CD14-positive monocyte (primary cell): Measurements from ENCODE around the gene MCOLN2. TPM values are rescaled to one million over a fixed set of nuclear protein-coding genes. Genes with fewer than 3 reads are reported as not detected.

Source experiments
- DNase-seq, 3 donors: peaks; one replicate each; pipeline ENCODE4 v3.0.0-alpha.2; 2011 to 2022
- H2AFZ ChIP-seq: 2 replicates; pipeline ENCODE4 v1.6.0; 2012; ENCODE audit warnings: mild to moderate bottlenecking, low read depth, low read length, inconsistent platforms; ENCODE audit not compliant: insufficient read depth, poor library complexity, severe bottlenecking
- H3K27ac ChIP-seq, 2 donors: 1 replicate in 1 of 2; 2 replicates in 1 of 2; pipeline ENCODE4 v1.5.1; 2012 to 2013; ENCODE audit warnings: low read length in 2 of 2, control low read depth in 1 of 2, inconsistent platforms in 1 of 2, low read depth in 1 of 2, mild to moderate bottlenecking in 1 of 2
- H3K27me3 ChIP-seq, 2 donors: one replicate each; pipeline versions ENCODE4 v1.6.0 to v1.6.1; 2011 to 2013; ENCODE audit warnings: low read length in 2 of 2; ENCODE audit not compliant: control insufficient read depth in 2 of 2, insufficient read depth in 2 of 2
- H3K36me3 ChIP-seq, 2 donors: replicated peaks in 1 of 2; 1 replicate in 1 of 2; 2 replicates in 1 of 2; pipeline versions ENCODE4 v1.5.1 to v1.6.1; 2012 to 2013; ENCODE audit warnings: low read length in 2 of 2, control low read depth in 1 of 2, inconsistent platforms in 1 of 2, mild to moderate bottlenecking in 1 of 2; ENCODE audit not compliant: insufficient read depth in 2 of 2, control insufficient read depth in 1 of 2
- H3K4me1 ChIP-seq, 2 donors: 1 replicate in 1 of 2; 2 replicates in 1 of 2; pipeline versions ENCODE4 v1.5.1 to v1.6.1; 2012 to 2013; ENCODE audit warnings: low read length in 2 of 2, control low read depth in 1 of 2, inconsistent platforms in 1 of 2, mild to moderate bottlenecking in 1 of 2, moderate library complexity in 1 of 2; ENCODE audit not compliant: insufficient read depth in 2 of 2, control insufficient read depth in 1 of 2
- H3K4me2 ChIP-seq: replicated peaks from 2 replicates; pipeline ENCODE3; 2012; ENCODE audit warnings: low read length, moderate library complexity, mild to moderate bottlenecking; ENCODE audit not compliant: poor library complexity, severe bottlenecking; ENCODE audit errors: extremely low read depth
- H3K4me3 ChIP-seq, 3 experiments: fragments of 200-600 bp in 1 of 3; sonication (generic) in 1 of 3; replicated peaks in 1 of 3; 1 replicate in 2 of 3; 2 replicates in 1 of 3; pipeline ENCODE4 v1.5.1; 2011 to 2013; ENCODE audit warnings: low read length in 3 of 3, mild to moderate bottlenecking in 3 of 3, control low read depth in 2 of 3, low read depth in 2 of 3, inconsistent platforms in 1 of 3, moderate library complexity in 1 of 3
- H3K79me2 ChIP-seq: 2 replicates; pipeline ENCODE4 v1.6.0; 2012; ENCODE audit warnings: mild to moderate bottlenecking, control low read depth, inconsistent platforms, low read length, moderate library complexity; ENCODE audit not compliant: insufficient read depth
- H3K9ac ChIP-seq: 2 replicates; pipeline ENCODE4 v1.6.0; 2017; ENCODE audit warnings: low read length, mild to moderate bottlenecking; ENCODE audit not compliant: insufficient read depth, poor library complexity, severe bottlenecking
- H3K9me3 ChIP-seq, 2 donors: replicated peaks in 1 of 2; 1 replicate in 1 of 2; 2 replicates in 1 of 2; pipeline versions ENCODE4 v1.5.1 to v1.6.1; 2012 to 2013; ENCODE audit warnings: low read length in 2 of 2, control low read depth in 1 of 2; ENCODE audit not compliant: control insufficient read depth in 1 of 2, insufficient read depth in 1 of 2
- H4K20me1 ChIP-seq: 2 replicates; pipeline ENCODE4 v1.6.0; 2012; ENCODE audit warnings: mild to moderate bottlenecking, low read length, control low read depth, moderate library complexity; ENCODE audit not compliant: insufficient read depth
- H3K27ac Mint-ChIP-seq, 7 donors: one replicate each; pipeline ENCODE4 v1.8.0; 2020; ENCODE audit warnings: mild to moderate bottlenecking in 7 of 7, mixed read lengths in 7 of 7, moderate library complexity in 6 of 7, inconsistent platforms in 2 of 7
- H3K27me3 Mint-ChIP-seq, 3 donors: one replicate each; pipeline ENCODE4 v1.8.0; 2021 to 2022; ENCODE audit warnings: low read depth in 3 of 3, mild to moderate bottlenecking in 3 of 3, mixed read lengths in 3 of 3, moderate library complexity in 3 of 3, inconsistent platforms in 1 of 3
- H3K36me3 Mint-ChIP-seq, 2 donors: one replicate each; pipeline ENCODE4 v1.8.0; 2020; ENCODE audit warnings: mixed read lengths in 2 of 2, inconsistent platforms in 1 of 2, mild to moderate bottlenecking in 1 of 2
- H3K4me1 Mint-ChIP-seq: one replicate; pipeline ENCODE4 v1.8.0; 2020; ENCODE audit warnings: mild to moderate bottlenecking, mixed read lengths
- H3K4me3 Mint-ChIP-seq, 2 donors: one replicate each; pipeline ENCODE4 v1.8.0; 2020; ENCODE audit warnings: mild to moderate bottlenecking in 2 of 2, mixed read lengths in 2 of 2, moderate library complexity in 1 of 2
- H3K9me3 Mint-ChIP-seq, 7 donors: one replicate each; pipeline ENCODE4 v1.8.0; 2020 to 2022; ENCODE audit warnings: mixed read lengths in 7 of 7, mild to moderate bottlenecking in 6 of 7, moderate library complexity in 6 of 7, inconsistent platforms in 2 of 7
- WGBS: methylation state at CpG from one replicate; pipeline ENCODE4 v1.1.5; 2013; ENCODE audit warnings: missing lambda C conversion rate; ENCODE audit not compliant: insufficient coverage; 5-methylcytosine and 5-hydroxymethylcytosine counted together
- intact Hi-C, 2 donors: fragments of 100-400 bp; cut with micrococcal nuclease; formaldehyde crosslinking; loops; one replicate each; pipeline versions ENCODE4 v1.15.0 to v1.15.1; 2023
- polyA plus RNA-seq, 3 donors: library from polyadenylated mRNA; depleted of rRNA in 1 of 3; unstranded in 2 of 3; stranded (reverse) in 1 of 3; fragments of 300-500 nt in 2 of 3; fragments of >200 nt in 1 of 3; fragmentation: Illumina TruSeq in 2 of 3; gene quantifications; 1 replicate in 2 of 3; 2 replicates in 1 of 3; pipeline ENCODE4 v1.2.3, GENCODE V29; 2012 to 2021
- TF ChIP-seq, protein P1 (sequence below): fragments of 200-600 bp; IDR thresholded peaks from one replicate; pipeline ENCODE4 v1.8.0; 2022; ENCODE audit warnings: antibody characterized with exemption, mild to moderate bottlenecking

MCOLN2 gene
- polyA plus RNA-seq, 3 donors: 0.51 to 2.7 (median 1.1) TPM

- Histone ChIP-seq H3K9ac (no peak overlapping the region), H4K20me1 (no peaks in the 10 kb centered on the region), H3K27ac (no peak overlapping the region), H3K4me2 (peak overlapping the region; percentile 16), H3K27me3 (peaks cover 31 to 32% of the 10 kb centered on the region in 2 donors), H3K9me3 (peaks cover 0 to 9% of the 10 kb centered on the region in 2 donors), H3K4me3 (no peak overlapping the region), H3K36me3 (no peaks in the 10 kb centered on the region), H3K4me1 (peaks cover 23 to 30% of the 10 kb centered on the region in 2 donors), H2AFZ (no peak overlapping the region), H3K79me2 (no peaks in the 10 kb centered on the region)
- intact Hi-C loops: loop anchor here (10.0 kb wide), 2 partner anchors 55 to 65 kb away; no protein-coding TSS in a partner anchor
- WGBS: no CpG with 5 or more reads among the region's 5 CpGs
- peaks cover 30 to 43% (median 36%) of the 10 kb centered on the region in 3 donors for H3K27me3 Mint-ChIP-seq
- no peaks in the 10 kb centered on the region for H3K36me3 Mint-ChIP-seq
- peaks cover 26% of the 10 kb centered on the region for H3K4me1 Mint-ChIP-seq
- H3K4me3 Mint-ChIP-seq: peak overlapping the region in 1 of 2 donors; percentile 11
- H3K9me3 Mint-ChIP-seq: peaks cover 0 to 5% (median 2%) of the 10 kb centered on the region in 7 donors
- peak; percentile 23 to 79 (median 62) for DNase-seq
- TF ChIP-seq, protein P1, sequence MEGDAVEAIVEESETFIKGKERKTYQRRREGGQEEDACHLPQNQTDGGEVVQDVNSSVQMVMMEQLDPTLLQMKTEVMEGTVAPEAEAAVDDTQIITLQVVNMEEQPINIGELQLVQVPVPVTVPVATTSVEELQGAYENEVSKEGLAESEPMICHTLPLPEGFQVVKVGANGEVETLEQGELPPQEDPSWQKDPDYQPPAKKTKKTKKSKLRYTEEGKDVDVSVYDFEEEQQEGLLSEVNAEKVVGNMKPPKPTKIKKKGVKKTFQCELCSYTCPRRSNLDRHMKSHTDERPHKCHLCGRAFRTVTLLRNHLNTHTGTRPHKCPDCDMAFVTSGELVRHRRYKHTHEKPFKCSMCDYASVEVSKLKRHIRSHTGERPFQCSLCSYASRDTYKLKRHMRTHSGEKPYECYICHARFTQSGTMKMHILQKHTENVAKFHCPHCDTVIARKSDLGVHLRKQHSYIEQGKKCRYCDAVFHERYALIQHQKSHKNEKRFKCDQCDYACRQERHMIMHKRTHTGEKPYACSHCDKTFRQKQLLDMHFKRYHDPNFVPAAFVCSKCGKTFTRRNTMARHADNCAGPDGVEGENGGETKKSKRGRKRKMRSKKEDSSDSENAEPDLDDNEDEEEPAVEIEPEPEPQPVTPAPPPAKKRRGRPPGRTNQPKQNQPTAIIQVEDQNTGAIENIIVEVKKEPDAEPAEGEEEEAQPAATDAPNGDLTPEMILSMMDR: no peak
- H3K27ac Mint-ChIP-seq: peak overlapping the region in 3 of 7 donors; percentile 20 to 93 (median 68)
Observed at GRCh38 chr1:84889437-84889836, 107.5 kb downstream of the MCOLN2 start.

GRCh38 chr1:84888753-84889152 lies 108.2 kb downstream of the MCOLN2 start:
- Mint-ChIP-seq H3K4me1 (peaks cover 29% of the 10 kb centered on the region), H3K27ac (peak overlapping the region in 6 of 7 donors; percentile 36 to 93 (median 59)), H3K4me3 (no peak overlapping the region), H3K9me3 (peaks cover 0 to 5% (median 2%) of the 10 kb centered on the region in 7 donors), H3K27me3 (peaks cover 23 to 36% (median 29%) of the 10 kb centered on the region in 3 donors), H3K36me3 (no peaks in the 10 kb centered on the region)
- Histone ChIP-seq H3K4me2 (no peak overlapping the region), H4K20me1 (no peaks in the 10 kb centered on the region), H3K4me1 (peaks cover 23 to 30% of the 10 kb centered on the region in 2 donors), H3K27ac (no peak overlapping the region), H3K79me2 (no peaks in the 10 kb centered on the region), H2AFZ (no peak overlapping the region), H3K27me3 (peaks cover 24 to 28% of the 10 kb centered on the region in 2 donors), H3K9me3 (peaks cover 0 to 5% of the 10 kb centered on the region in 2 donors), H3K4me3 (no peak overlapping the region), H3K36me3 (no peaks in the 10 kb centered on the region), H3K9ac (no peak overlapping the region)
- peak in 2 of 3 donors; percentile 38 to 69 for DNase-seq
- intact Hi-C loops: loop anchor here (10.0 kb wide), 2 partner anchors 54 to 64 kb away; no protein-coding TSS in a partner anchor
- TF ChIP-seq, protein P1: no peak
